Bone marrow (tissue), 2 donors: ENCODE data around the gene GMDS.
"Not testable (repeated sequence)": the region's sequence is repeated elsewhere in the genome, so short reads cannot be mapped to it uniquely, and the experiment has no call there.

Source experiments
- DNase-seq, 2 donors: peaks; one replicate each; lab custom pipeline; 2025; lab: John Stamatoyannopoulos, UW

The GMDS gene

GRCh38 chr6:1858196-1858595 is 387.2 kb downstream of the GMDS start:
- DNase-seq: no peak

GRCh38 chr6:1856381-1856780 is 389.0 kb downstream of the GMDS start:
- DNase-seq: peak in 1 of 2 donors; percentile 5

DNA sequence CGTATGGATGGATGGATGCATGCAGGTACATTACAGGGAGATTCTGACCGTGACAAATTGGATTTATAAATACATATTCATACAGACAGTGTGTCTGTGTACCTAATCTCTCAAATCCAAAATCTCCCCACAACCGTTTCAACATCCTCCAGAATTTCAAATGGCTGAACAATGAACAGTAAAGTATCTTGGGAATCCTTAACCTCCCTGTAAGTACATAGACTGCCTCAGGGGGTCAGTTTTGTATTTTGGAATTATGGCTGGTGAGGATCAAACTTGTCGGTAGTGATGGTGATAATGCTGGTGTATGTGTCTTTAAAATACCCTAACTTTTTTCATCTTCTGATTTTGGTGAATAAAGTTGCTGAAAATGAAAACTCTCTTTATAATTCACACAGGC is 389.5 kb downstream of the GMDS start:
- DNase-seq: no peak

GRCh38 chr6:1854296-1854695 is 391.1 kb downstream of the GMDS start:
- DNase-seq: no peak

DNA sequence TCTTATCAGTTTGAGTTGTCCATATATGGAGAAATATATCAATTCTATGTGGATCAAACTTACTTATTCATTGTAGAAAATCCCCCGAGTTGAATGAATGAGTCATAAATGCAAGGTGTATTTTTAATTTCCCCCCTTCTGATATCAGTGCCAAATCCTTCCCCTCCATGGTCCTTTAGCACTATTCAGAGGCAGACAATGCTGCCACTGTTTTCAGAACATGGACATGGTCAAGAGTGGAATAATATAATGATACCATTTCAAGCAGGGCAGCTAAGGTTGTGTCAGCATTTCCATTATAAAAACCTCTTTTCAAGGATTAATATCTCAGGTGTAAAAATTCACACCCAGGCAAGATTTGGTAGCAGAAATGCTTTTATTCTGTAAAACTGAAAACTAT is 391.6 kb downstream of the GMDS start:
- no peak for DNase-seq

GRCh38 chr6:1851681-1852456 is 393.5 kb downstream of the GMDS start:
- no peak for DNase-seq

DNA sequence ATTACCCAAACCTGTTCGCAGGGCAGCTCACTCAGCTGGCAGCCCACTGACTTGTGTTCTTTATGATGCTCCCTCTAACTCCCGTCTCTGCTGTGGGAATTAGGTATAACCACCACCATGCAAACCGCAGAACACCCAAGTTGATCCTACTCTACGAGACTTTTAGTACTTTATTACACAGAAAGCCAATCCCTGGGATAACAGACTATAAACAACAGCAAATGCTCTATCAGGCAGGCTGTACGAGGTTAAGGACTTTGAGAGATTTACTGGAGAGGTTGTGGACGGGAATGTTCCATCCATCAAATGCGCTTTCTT is 394.6 kb downstream of the GMDS start:
- DNase-seq: no peak

DNA sequence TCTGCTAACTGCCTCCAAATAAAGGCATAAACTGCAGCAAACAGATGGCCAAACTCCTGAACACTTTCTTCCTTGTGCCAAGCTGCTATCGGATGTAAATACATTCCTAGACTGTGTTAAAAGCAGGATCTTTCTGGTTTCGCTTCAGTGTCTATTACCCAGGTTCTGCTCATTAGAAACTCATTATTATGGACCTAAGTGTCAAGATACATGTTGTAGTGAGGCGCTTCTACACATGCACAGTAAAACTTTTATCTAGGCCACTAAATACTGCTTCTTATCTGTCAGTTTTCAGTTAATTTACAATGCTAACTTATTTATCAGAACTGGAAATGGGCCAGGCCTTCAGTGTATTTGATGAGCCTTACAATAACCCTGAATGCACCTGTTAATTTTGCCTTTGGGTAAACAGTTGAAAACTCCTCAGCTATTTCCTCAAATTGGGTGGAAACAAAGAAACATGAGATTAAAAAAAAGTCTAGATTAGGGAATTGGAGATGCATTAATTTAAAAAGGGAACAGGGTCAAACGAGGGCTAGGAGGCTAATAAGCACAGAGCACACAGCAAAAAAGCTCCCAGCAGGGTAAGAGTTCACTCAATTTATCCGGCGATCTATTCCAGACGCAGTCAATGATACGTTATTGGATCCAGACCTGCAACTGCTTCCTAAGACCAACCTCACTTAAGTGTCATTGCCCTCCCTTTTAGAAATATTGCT is 395.1 kb downstream of the GMDS start:
- no peak for DNase-seq

DNA sequence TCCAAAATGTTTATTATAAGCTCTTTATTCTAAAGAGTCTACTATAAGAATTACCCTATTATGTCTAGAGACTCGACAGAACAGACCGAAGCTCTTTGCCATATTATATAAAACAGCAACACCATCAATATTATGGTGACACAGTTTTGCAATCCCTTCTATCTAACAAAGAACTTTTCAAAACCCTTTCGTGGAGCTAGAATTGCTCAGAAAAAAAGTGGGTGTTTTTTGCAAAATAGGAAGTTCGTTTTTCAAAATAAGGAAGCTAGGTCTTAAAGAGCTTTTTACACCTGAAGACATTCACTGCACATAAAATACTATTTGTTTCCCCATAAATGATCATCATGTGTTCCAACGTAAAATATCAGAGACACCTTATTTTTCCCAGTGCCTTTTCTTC is 395.7 kb downstream of the GMDS start:
- no peak for DNase-seq

GRCh38 chr6:1848752-1849151 is 396.7 kb downstream of the GMDS start:
- no peak for DNase-seq

DNA sequence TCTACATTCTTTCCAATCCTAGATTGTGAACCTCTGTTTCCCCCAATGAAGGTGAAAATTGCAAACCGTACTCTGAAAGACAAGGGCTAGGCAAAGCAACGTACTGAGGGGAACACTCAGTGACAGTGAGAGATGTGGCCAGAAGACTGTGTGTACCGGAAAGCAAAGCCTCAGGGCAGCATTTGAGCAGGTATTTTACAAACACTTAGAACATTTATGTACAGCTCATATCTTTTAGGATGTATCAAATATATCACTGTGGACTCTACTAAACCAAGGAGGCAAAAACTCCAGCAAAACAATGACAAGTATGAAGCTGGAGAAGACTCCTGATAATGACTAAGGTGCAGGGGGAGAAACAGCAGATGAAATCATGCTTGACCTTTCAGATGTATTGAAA is 398.8 kb downstream of the GMDS start:
- no peak for DNase-seq

GRCh38 chr6:1845543-1845942 is 399.9 kb downstream of the GMDS start:
- not testable (repeated sequence) for DNase-seq

DNA sequence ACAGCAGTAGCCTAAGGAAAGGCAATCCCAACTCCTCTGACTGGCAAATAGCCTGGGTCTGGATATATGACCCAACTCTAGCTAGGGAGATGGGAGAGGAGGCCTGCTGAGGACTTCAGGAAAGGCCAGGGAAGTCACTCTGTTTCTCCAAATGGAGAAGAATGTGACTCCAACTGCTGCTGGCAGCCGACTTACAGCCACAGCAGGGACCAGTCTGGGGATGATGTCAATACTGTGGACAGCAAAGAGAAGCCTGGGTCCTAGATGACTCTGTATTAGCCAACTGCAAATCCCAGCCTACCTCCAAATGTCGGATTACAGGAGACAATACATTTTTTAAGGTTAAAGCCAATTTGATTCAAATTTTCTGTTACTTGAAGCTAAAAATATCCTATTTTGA is 403.1 kb downstream of the GMDS start:
- DNase-seq: no peak

DNA sequence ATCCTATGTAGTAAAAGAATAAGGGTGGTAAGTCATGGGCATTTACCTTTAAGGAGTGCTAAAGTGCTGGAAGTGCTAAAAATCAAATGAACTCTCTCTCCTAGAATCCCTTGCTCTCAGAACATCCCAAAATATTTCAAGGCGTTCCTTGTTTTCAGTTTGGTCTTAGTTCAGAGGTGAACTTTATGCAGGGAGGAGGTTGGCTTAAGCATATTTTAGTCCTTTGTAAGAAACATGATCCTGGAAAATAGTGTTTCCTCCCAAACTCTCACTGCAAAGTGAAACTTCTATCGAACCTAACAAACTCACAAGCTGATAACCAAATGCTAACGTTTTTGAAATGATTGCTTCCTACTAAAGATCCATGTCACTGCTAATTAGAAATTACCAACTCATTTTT is 404.3 kb downstream of the GMDS start:
- DNase-seq: no peak

DNA sequence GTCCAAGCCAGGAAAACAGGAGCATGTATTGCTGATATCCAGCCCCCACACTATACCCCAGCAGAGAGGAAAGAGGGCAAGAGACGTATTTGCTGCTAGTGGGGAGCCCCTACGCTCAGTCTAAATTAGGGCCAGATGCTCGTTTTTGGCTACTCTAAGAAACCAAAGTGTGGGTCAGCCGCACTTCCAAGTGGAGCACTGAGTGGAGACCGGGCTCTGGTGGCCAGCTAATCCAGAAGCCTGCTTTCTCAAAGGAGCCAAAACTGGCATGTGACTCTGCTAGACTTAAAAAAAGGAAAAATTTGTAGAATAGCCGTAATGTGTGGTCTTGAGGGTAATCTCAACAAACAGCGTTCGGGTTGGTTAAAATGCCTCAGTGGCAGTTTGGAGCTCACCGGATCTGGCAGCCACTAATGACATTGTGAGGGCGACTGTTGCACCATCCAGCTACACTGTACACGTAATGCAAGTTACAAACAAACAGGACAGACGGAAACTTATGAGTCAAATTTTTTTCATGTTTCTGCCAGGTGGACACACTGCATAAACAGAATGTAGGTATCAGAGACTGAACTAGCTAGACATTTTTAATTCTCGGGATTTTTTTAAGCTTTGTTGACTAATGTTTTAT is 404.8 kb downstream of the GMDS start:
- DNase-seq: no peak

GRCh38 chr6:1839361-1839760 is 406.0 kb downstream of the GMDS start:
- no peak for DNase-seq

DNA sequence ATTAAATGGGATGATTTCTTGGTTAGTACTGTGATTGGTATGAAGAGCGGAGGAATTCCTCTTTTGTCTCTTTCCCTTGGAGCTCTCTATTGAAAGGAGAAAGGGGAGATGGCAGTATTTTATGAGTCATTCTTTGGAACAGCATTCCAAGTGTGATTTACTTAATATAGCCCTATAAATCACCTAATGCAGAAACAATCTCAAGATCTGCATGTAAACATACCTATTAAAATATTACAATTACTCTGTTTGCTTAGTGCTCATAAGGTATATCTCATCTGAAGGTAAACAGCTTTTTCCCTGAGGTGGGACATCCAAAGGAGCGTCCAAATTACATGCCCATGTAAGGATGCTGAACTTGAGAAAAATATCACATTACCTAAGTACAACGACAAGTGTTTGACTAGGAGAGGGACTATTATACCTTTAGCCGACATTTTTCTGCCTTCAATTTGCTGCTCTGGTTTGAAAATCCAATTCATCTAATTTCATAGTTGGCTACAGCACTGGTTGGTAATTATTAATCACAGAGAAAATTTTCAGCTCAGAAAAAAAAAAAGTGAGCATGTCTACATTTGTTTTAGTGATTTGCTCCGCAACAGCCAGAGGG is 406.7 kb downstream of the GMDS start:
- no peak for DNase-seq

GRCh38 chr6:1837826-1838225 is 407.6 kb downstream of the GMDS start:
- no peak for DNase-seq

DNA sequence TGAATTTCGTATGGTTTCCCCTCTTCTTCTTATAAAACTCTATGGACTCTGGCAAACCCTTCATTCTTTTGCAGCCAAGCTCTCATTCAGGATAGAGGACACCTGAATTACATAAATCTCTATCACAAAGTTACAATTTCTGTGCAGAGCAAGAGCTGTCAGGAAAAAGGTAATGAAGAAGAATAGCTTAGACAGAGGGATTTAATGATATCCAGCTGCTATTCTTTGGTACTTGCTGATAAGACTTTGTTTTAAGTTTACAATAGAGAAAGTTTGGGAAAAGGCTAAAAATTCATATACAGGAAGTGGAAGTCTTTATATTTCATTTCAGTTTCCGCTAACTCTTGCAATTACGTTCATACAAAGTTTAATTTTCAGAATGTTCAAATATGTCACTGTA is 408.7 kb downstream of the GMDS start:
- DNase-seq: no peak

- no peak for DNase-seq
Observed at GRCh38 chr6:1834646-1835516, 410.5 kb downstream of the GMDS start.

- no peak for DNase-seq
Observed at GRCh38 chr6:1834207-1834606, 411.2 kb downstream of the GMDS start.
